Brain microvascular endothelial cell (primary cell): ENCODE results near the gene CHML.

Source experiments
- DNase-seq: peaks from one replicate; pipeline ENCODE4 v3.0.0-alpha.2; 2020
- H3K27ac ChIP-seq: fragments of 250-450 bp; sonication (Bioruptor Pico); 2 replicates; pipeline ENCODE4 v1.5.1; 2020; ENCODE audit warnings: mild to moderate bottlenecking, moderate library complexity
- H3K27me3 ChIP-seq: fragments of 250-450 bp; sonication (Bioruptor Pico); replicated peaks from 2 replicates; pipeline ENCODE4 v1.5.1; 2020; ENCODE audit warnings: mild to moderate bottlenecking
- H3K36me3 ChIP-seq: fragments of 250-450 bp; sonication (Bioruptor Pico); replicated peaks from 2 replicates; pipeline ENCODE4 v1.5.1; 2020; ENCODE audit warnings: mild to moderate bottlenecking
- H3K4me3 ChIP-seq: 2 replicates; pipeline ENCODE4 v1.5.1; 2011; ENCODE audit warnings: low read depth, mild to moderate bottlenecking, control low read depth, low read length, moderate library complexity
- CTCF ChIP-seq: IDR thresholded peaks from 2 replicates; pipeline ENCODE4 v1.5.1; 2011; ENCODE audit warnings: low read depth, mild to moderate bottlenecking, moderate library complexity, low read length, control low read depth, inconsistent platforms; ENCODE audit errors: missing control alignments
- in situ Hi-C: cut with HindIII; loops from 2 replicates; pipeline ENCODE4 v1.10.0; 2017; ENCODE audit warnings: low sequenced_read_pairs, low pct_ligation_motif_present

The CHML gene

GRCh38 chr1:241610056-241610815 is 29.9 kb downstream of the CHML start:
- DNase-seq = peak; percentile 37
- Histone ChIP-seq H3K27me3 (no peaks in the 10 kb centered on the region), H3K4me3 (no peak overlapping the region), H3K36me3 (no peaks in the 10 kb centered on the region), H3K27ac (no peak overlapping the region)
- no peak for TF ChIP-seq CTCF
- in situ Hi-C loops = no loop called here

- no peak for TF ChIP-seq CTCF
- Histone ChIP-seq H3K27me3 (no peaks in the 10 kb centered on the region), H3K4me3 (no peak overlapping the region), H3K36me3 (no peaks in the 10 kb centered on the region), H3K27ac (peak overlapping the region; percentile 16)
- DNase-seq = peak; percentile 66
- in situ Hi-C loops = no loop called here
These were observed 31.7 kb downstream of the CHML start for GRCh38 chr1:241608379-241609033.

- Histone ChIP-seq H3K36me3 (no peaks in the 10 kb centered on the region), H3K27me3 (no peaks in the 10 kb centered on the region), H3K4me3 (no peak overlapping the region), H3K27ac (no peak overlapping the region)
- DNase-seq = no peak
- no peak for TF ChIP-seq CTCF
- in situ Hi-C loops = no loop called here
These were observed 32.7 kb downstream of the CHML start for GRCh38 chr1:241607497-241607896.

- no peak overlapping the region for H3K27ac ChIP-seq
- no peaks in the 10 kb centered on the region for H3K27me3 ChIP-seq
- no peak for TF ChIP-seq CTCF
- H3K36me3 ChIP-seq = no peaks in the 10 kb centered on the region
- DNase-seq = no peak
- no peak overlapping the region for H3K4me3 ChIP-seq
- in situ Hi-C loops = no loop called here
These were observed 33.6 kb downstream of the CHML start for GRCh38 chr1:241606544-241606943.

- H3K27ac ChIP-seq = no peak overlapping the region
- no peaks in the 10 kb centered on the region for H3K36me3 ChIP-seq
- no peaks in the 10 kb centered on the region for H3K27me3 ChIP-seq
- in situ Hi-C loops = no loop called here
- H3K4me3 ChIP-seq = no peak overlapping the region
- peak; percentile 50 for TF ChIP-seq CTCF
- DNase-seq = no peak
These were observed 34.9 kb downstream of the CHML start for GRCh38 chr1:241605146-241605805.
